Panc1 (cell line): Measurements from ENCODE around the gene FAAP20. TPM values are rescaled to one million over a fixed set of nuclear protein-coding genes. Genes with fewer than 3 reads are reported as not detected.
A peak's percentile ranks its signal among the peaks of the same experiment; 100 is the strongest.

Experiments
- ATAC-seq: fragments of 200-7000 bp; cut with Tn5 transposase; 2 replicates; pipeline ENCODE4 v1.9.1; 2020; ENCODE audit warnings: mild to moderate bottlenecking, moderate library complexity
- BruUV-seq: library from RNA; stranded (reverse); fragments of 400-500 nt; replicated peaks from 2 replicates; lab custom pipeline; 2021; lab: Mats Ljungman, UMichigan
- CTCF ChIA-PET: fragments of 300-600 bp; sonication (Branson Sonifier 250); formaldehyde crosslinking; loops from one replicate; lab custom pipeline; 2022; ENCODE audit warnings: antibody characterized with exemption; lab: Charles Lee
- POLR2A ChIA-PET: fragments of 300-600 bp; sonication (Branson Sonifier 250); formaldehyde crosslinking; loops from one replicate; lab custom pipeline; 2022; ENCODE audit warnings: antibody characterized with exemption; lab: Charles Lee
- DNase-seq: peaks from one replicate; pipeline ENCODE4 v3.0.0-alpha.2; 2010; ENCODE audit warnings: low read depth, low spot score
- H3K27ac ChIP-seq: 2 replicates; pipeline ENCODE4 v1.5.1; 2011; ENCODE audit warnings: mild to moderate bottlenecking, low read length, inconsistent platforms
- H3K27me3 ChIP-seq: fragments of 200-500 bp; sonication (Bioruptor generic); 2 replicates; pipeline ENCODE4 v1.6.0; 2014; ENCODE audit warnings: low read length, inconsistent platforms; ENCODE audit not compliant: control insufficient read depth, insufficient read depth
- H3K36me3 ChIP-seq: fragments of 200-500 bp; sonication (Bioruptor generic); 2 replicates; pipeline ENCODE4 v1.5.1; 2014; ENCODE audit warnings: inconsistent platforms, mild to moderate bottlenecking, low read length, moderate library complexity; ENCODE audit not compliant: control insufficient read depth, insufficient read depth
- H3K4me1 ChIP-seq: 2 replicates; pipeline ENCODE4 v1.5.1; 2011; ENCODE audit warnings: inconsistent platforms, mild to moderate bottlenecking, low read length, moderate library complexity; ENCODE audit not compliant: control insufficient read depth, insufficient read depth
- H3K4me3 ChIP-seq, 2 experiments: 2 replicates each; pipeline ENCODE4 v1.5.1; 2011 to 2012; ENCODE audit warnings: low read depth in 2 of 2, low read length in 2 of 2, mild to moderate bottlenecking in 2 of 2, inconsistent platforms in 1 of 2, moderate library complexity in 1 of 2
- H3K9me3 ChIP-seq: fragments of 200-500 bp; sonication (Bioruptor generic); 2 replicates; pipeline ENCODE4 v1.5.1; 2014; ENCODE audit warnings: low read depth, mild to moderate bottlenecking, inconsistent platforms, low read length, moderate library complexity; ENCODE audit not compliant: control insufficient read depth, insufficient read depth
- CTCF ChIP-seq: fragments of 450-650 bp; IDR thresholded peaks from 2 replicates; pipeline ENCODE4 v1.5.1; 2017; ENCODE audit warnings: mild to moderate bottlenecking
- POLR2AphosphoS5 ChIP-seq: IDR thresholded peaks from 2 replicates; pipeline ENCODE4 v1.6.1; 2012; ENCODE audit warnings: mild to moderate bottlenecking, low read depth, low read length, moderate library complexity
- REST ChIP-seq, 2 experiments: IDR thresholded peaks; 2 replicates each; pipeline ENCODE4 v1.6.1; 2011 to 2012; ENCODE audit warnings: low read depth in 2 of 2, control low read depth in 1 of 2, low read length in 1 of 2, mild to moderate bottlenecking in 1 of 2, moderate library complexity in 1 of 2; ENCODE audit not compliant: insufficient read depth in 1 of 2
- SIN3A ChIP-seq: IDR thresholded peaks from 2 replicates; pipeline ENCODE4 v1.6.1; 2012; ENCODE audit warnings: low read depth, mild to moderate bottlenecking, low read length, moderate library complexity, borderline replicate concordance; ENCODE audit not compliant: insufficient read depth
- TCF7L2 ChIP-seq: IDR thresholded peaks from 2 replicates; pipeline ENCODE4 v1.6.1; 2011; ENCODE audit warnings: mild to moderate bottlenecking, low read depth, low read length, inconsistent platforms
- in situ Hi-C: cut with HindIII; loops from 2 replicates; pipeline ENCODE4 v1.10.0; 2016; ENCODE audit warnings: low sequenced_read_pairs, low pct_unique_long_range_greater_than_20kb
- intact Hi-C: fragments of 100-400 bp; cut with micrococcal nuclease; formaldehyde crosslinking; loops from one replicate; pipeline ENCODE4 v1.10.0; 2022; ENCODE audit not compliant: unreplicated experiment
- total RNA-seq: library from RNA; stranded (reverse); gene quantifications from one replicate; pipeline ENCODE4 v1.2.1, GENCODE V29; 2021; ENCODE audit not compliant: unreplicated experiment

The FAAP20 gene
- total RNA-seq, 1 experiment from 2014 or later: 177 TPM

GRCh38 chr1:2202008-2202575 is 7.5 kb upstream of the FAAP20 start:
- CTCF ChIA-PET: no interaction called here
- POLR2A ChIA-PET: interaction anchor here (0.7 kb wide), 2 partner anchors 27 to 191 kb away, joined by 3 read pairs; no protein-coding TSS in a partner anchor
- no peaks in the 10 kb centered on the region for H3K27me3 ChIP-seq
- TF ChIP-seq SIN3A: no peak
- H3K4me1 ChIP-seq: peaks cover 31% of the 10 kb centered on the region
- H3K9me3 ChIP-seq: no peaks in the 10 kb centered on the region
- no TSS peak for BruUV-seq
- H3K27ac ChIP-seq: no peak overlapping the region
- H3K36me3 ChIP-seq: no peaks in the 10 kb centered on the region
- ATAC-seq (no peak), DNase-seq (no peak)
- in situ Hi-C loops: no loop called here
- no peak overlapping the region for H3K4me3 ChIP-seq
- intact Hi-C loops: no loop called here

GRCh38 chr1:2201062-2201461 is 6.5 kb upstream of the FAAP20 start:
- H3K36me3 ChIP-seq: no peaks in the 10 kb centered on the region
- H3K27ac ChIP-seq: no peak overlapping the region
- in situ Hi-C loops: no loop called here
- BruUV-seq: no TSS peak
- no peak for ATAC-seq
- no peak for TF ChIP-seq SIN3A
- TF ChIP-seq POLR2AphosphoS5: no peak
- no peak for TF ChIP-seq REST (IDR thresholded peaks at IDR 0.05; ENCODE audit: insufficient read depth in 1 of 2, low read depth in 2 of 2, low read length in 1 of 2)
- TF ChIP-seq CTCF: no peak
- TF ChIP-seq TCF7L2: no peak
- POLR2A ChIA-PET: no interaction called here
- no peaks in the 10 kb centered on the region for H3K9me3 ChIP-seq
- peaks cover 21% of the 10 kb centered on the region for H3K4me1 ChIP-seq
- H3K4me3 ChIP-seq: no peak overlapping the region
- no peak for DNase-seq
- no peaks in the 10 kb centered on the region for H3K27me3 ChIP-seq
- CTCF ChIA-PET: no interaction called here
- intact Hi-C loops: no loop called here

- TSS peak; percentile 88 for BruUV-seq
- DNase-seq: no peak
- Histone ChIP-seq H3K36me3 (no peaks in the 10 kb centered on the region), H3K27ac (no peak overlapping the region), H3K4me1 (peaks cover 17% of the 10 kb centered on the region), H3K4me3 (peak overlapping the region in 1 of 2 experiments; percentile 96; a peak in 2 of 4 replicates), H3K9me3 (no peaks in the 10 kb centered on the region), H3K27me3 (no peaks in the 10 kb centered on the region)
- ChIA-PET CTCF (interaction anchor here (1.1 kb wide), 1 partner anchor 116 kb away, joined by 6 read pairs; no protein-coding TSS in a partner anchor), POLR2A (interaction anchor here (0.7 kb wide), 1 partner anchor 9 kb away, joined by 3 read pairs; no protein-coding TSS in a partner anchor)
- TF ChIP-seq TCF7L2: no peak
- TF ChIP-seq REST (IDR thresholded peaks at IDR 0.05; ENCODE audit: insufficient read depth in 1 of 2, low read depth in 2 of 2, low read length in 1 of 2): no peak
- TF ChIP-seq CTCF: no peak
- in situ Hi-C loops: no loop called here
- intact Hi-C loops: no loop called here
- ATAC-seq: no peak
Observed at GRCh38 chr1:2200308-2200943, 5.9 kb upstream of the FAAP20 start.
